Stimulated activated naive B cell treated with anti-CD40 and anti-IgM and Interleukin-4, amounts not matched to agents 10 μg/mL and 1 μg/mL and 100 μg/mL, for 72 hours (primary cell): Measurements from ENCODE around the gene CXXC5.

Experiments used
- ATAC-seq, 2 donors: fragments of 150-1000 bp; cut with Tn5 transposase; replicated peaks; 2 replicates each; pipeline ENCODE4 v1.10.0; 2021; ENCODE audit warnings: moderate library complexity in 1 of 2
- DNase-seq: peaks from one replicate; pipeline ENCODE4 v3.0.0; 2021
- H3K27ac Mint-ChIP-seq: one replicate; pipeline ENCODE4 v1.8.0; 2022; ENCODE audit warnings: mild to moderate bottlenecking, mixed read lengths
- H3K27me3 Mint-ChIP-seq, 2 donors: one replicate each; pipeline ENCODE4 v1.8.0; 2022; ENCODE audit warnings: mixed read lengths in 2 of 2
- H3K36me3 Mint-ChIP-seq, 2 donors: one replicate each; pipeline ENCODE4 v1.8.0; 2022; ENCODE audit warnings: mixed read lengths in 2 of 2, mild to moderate bottlenecking in 1 of 2
- H3K4me1 Mint-ChIP-seq, 2 donors: one replicate each; pipeline ENCODE4 v1.8.0; 2022; ENCODE audit warnings: mixed read lengths in 2 of 2, mild to moderate bottlenecking in 1 of 2
- H3K4me3 Mint-ChIP-seq, 2 donors: one replicate each; pipeline ENCODE4 v1.8.0; 2022; ENCODE audit warnings: mild to moderate bottlenecking in 2 of 2, mixed read lengths in 2 of 2, moderate library complexity in 1 of 2
- H3K9me3 Mint-ChIP-seq, 2 donors: one replicate each; pipeline ENCODE4 v1.8.0; 2022; ENCODE audit warnings: mixed read lengths in 2 of 2, mild to moderate bottlenecking in 1 of 2

Gene CXXC5

GRCh38 chr5:139681466-139681865, 33.3 kb downstream of the CXXC5 start:
- H3K36me3 Mint-ChIP-seq, result peaks cover 40 to 66% of the 10 kb centered on the region in 2 donors
- no peaks in the 10 kb centered on the region for H3K9me3 Mint-ChIP-seq
- no peak for ATAC-seq
- DNase-seq, result no peak
- H3K27ac Mint-ChIP-seq, result peak overlapping the region; percentile 20
- no peak overlapping the region for H3K4me3 Mint-ChIP-seq
- no peaks in the 10 kb centered on the region for H3K27me3 Mint-ChIP-seq
- peaks cover 44 to 78% of the 10 kb centered on the region in 2 donors for H3K4me1 Mint-ChIP-seq

GRCh38 chr5:139682016-139682975, 34.1 kb downstream of the CXXC5 start:
- peaks cover 47 to 78% of the 10 kb centered on the region in 2 donors for H3K4me1 Mint-ChIP-seq
- peak overlapping the region; percentile 47 for H3K27ac Mint-ChIP-seq
- no peak overlapping the region for H3K4me3 Mint-ChIP-seq
- no peak for ATAC-seq
- no peaks in the 10 kb centered on the region for H3K9me3 Mint-ChIP-seq
- peaks cover 39 to 63% of the 10 kb centered on the region in 2 donors for H3K36me3 Mint-ChIP-seq
- no peaks in the 10 kb centered on the region for H3K27me3 Mint-ChIP-seq
- no peak for DNase-seq

- Mint-ChIP-seq H3K27ac (peak overlapping the region; percentile 92), H3K4me3 (peak overlapping the region; percentile 12 to 23), H3K27me3 (no peaks in the 10 kb centered on the region), H3K9me3 (no peaks in the 10 kb centered on the region), H3K4me1 (peaks cover 50 to 77% of the 10 kb centered on the region in 2 donors), H3K36me3 (peaks cover 39 to 58% of the 10 kb centered on the region in 2 donors)
- ATAC-seq (peak in 1 of 2 donors; percentile 2), DNase-seq (no peak)
Measured at GRCh38 chr5:139683295-139684271, 35.4 kb downstream of the CXXC5 start.

- H3K36me3 Mint-ChIP-seq, result peaks cover 39 to 58% of the 10 kb centered on the region in 2 donors
- peak overlapping the region; percentile 25 to 32 for H3K4me3 Mint-ChIP-seq
- H3K4me1 Mint-ChIP-seq, result peaks cover 54 to 79% of the 10 kb centered on the region in 2 donors
- no peaks in the 10 kb centered on the region for H3K27me3 Mint-ChIP-seq
- DNase-seq, result no peak
- H3K9me3 Mint-ChIP-seq, result no peaks in the 10 kb centered on the region
- ATAC-seq, result peak; percentile 38 to 57
- peak overlapping the region; percentile 92 for H3K27ac Mint-ChIP-seq
Measured at GRCh38 chr5:139684350-139684880, 36.3 kb downstream of the CXXC5 start.

GRCh38 chr5:139684881-139685749, 37.0 kb downstream of the CXXC5 start:
- peak overlapping the region; percentile 92 for H3K27ac Mint-ChIP-seq
- H3K4me1 Mint-ChIP-seq, result peaks cover 55 to 81% of the 10 kb centered on the region in 2 donors

GRCh38 chr5:139685886-139686285, 37.7 kb downstream of the CXXC5 start:
- H3K27me3 Mint-ChIP-seq, result no peaks in the 10 kb centered on the region
- ATAC-seq (no peak), DNase-seq (no peak)
- H3K4me1 Mint-ChIP-seq, result peaks cover 57 to 84% of the 10 kb centered on the region in 2 donors
- H3K36me3 Mint-ChIP-seq, result peaks cover 32 to 47% of the 10 kb centered on the region in 2 donors
- H3K4me3 Mint-ChIP-seq, result peak overlapping the region in 1 of 2 donors; percentile 12
- H3K9me3 Mint-ChIP-seq, result no peaks in the 10 kb centered on the region
- H3K27ac Mint-ChIP-seq, result peak overlapping the region; percentile 49

More at GRCh38 chr5:139684881-139685749, 37.0 kb downstream of the CXXC5 start:
- Mint-ChIP-seq H3K27me3 (no peaks in the 10 kb centered on the region), H3K9me3 (no peaks in the 10 kb centered on the region), H3K36me3 (peaks cover 35 to 52% of the 10 kb centered on the region in 2 donors), H3K4me3 (no peak overlapping the region)
- DNase-seq (no peak), ATAC-seq (no peak)

GRCh38 chr5:139686356-139686705, 38.2 kb downstream of the CXXC5 start:
- Mint-ChIP-seq H3K36me3 (peaks cover 32 to 46% of the 10 kb centered on the region in 2 donors), H3K4me3 (no peak overlapping the region), H3K4me1 (peaks cover 58 to 89% of the 10 kb centered on the region in 2 donors), H3K27me3 (no peaks in the 10 kb centered on the region), H3K9me3 (no peaks in the 10 kb centered on the region), H3K27ac (peak overlapping the region; percentile 75)
- no peak for ATAC-seq
- DNase-seq, result no peak

GRCh38 chr5:139686706-139687441, 38.7 kb downstream of the CXXC5 start:
- Mint-ChIP-seq H3K27ac (peak overlapping the region; percentile 75), H3K4me1 (peaks cover 58 to 90% of the 10 kb centered on the region in 2 donors), H3K9me3 (no peaks in the 10 kb centered on the region), H3K27me3 (no peaks in the 10 kb centered on the region), H3K36me3 (peaks cover 32 to 41% of the 10 kb centered on the region in 2 donors), H3K4me3 (no peak overlapping the region)
- no peak for DNase-seq
- ATAC-seq, result no peak

GRCh38 chr5:139687656-139688055, 39.5 kb downstream of the CXXC5 start:
- Mint-ChIP-seq H3K27ac (peak overlapping the region; percentile 25), H3K4me1 (peaks cover 55 to 84% of the 10 kb centered on the region in 2 donors)
- no peak for DNase-seq

GRCh38 chr5:139688088-139688702, 40.0 kb downstream of the CXXC5 start:
- H3K27me3 Mint-ChIP-seq, result no peaks in the 10 kb centered on the region
- H3K9me3 Mint-ChIP-seq, result no peaks in the 10 kb centered on the region
- DNase-seq (no peak), ATAC-seq (no peak)
- H3K36me3 Mint-ChIP-seq, result peaks cover 25 to 28% of the 10 kb centered on the region in 2 donors
- peak overlapping the region in 1 of 2 donors; percentile 36 for H3K4me3 Mint-ChIP-seq
- peaks cover 52 to 79% of the 10 kb centered on the region in 2 donors for H3K4me1 Mint-ChIP-seq
- H3K27ac Mint-ChIP-seq, result peak overlapping the region; percentile 62

More at GRCh38 chr5:139687656-139688055, 39.5 kb downstream of the CXXC5 start:
- no peak overlapping the region for H3K4me3 Mint-ChIP-seq
- H3K9me3 Mint-ChIP-seq, result no peaks in the 10 kb centered on the region
- no peak for ATAC-seq
- no peaks in the 10 kb centered on the region for H3K27me3 Mint-ChIP-seq
- H3K36me3 Mint-ChIP-seq, result peaks cover 28 to 33% of the 10 kb centered on the region in 2 donors

GRCh38 chr5:139688751-139689372, 40.7 kb downstream of the CXXC5 start:
- Mint-ChIP-seq H3K27ac (peak overlapping the region; percentile 51), H3K9me3 (no peaks in the 10 kb centered on the region), H3K36me3 (peaks cover 20 to 21% of the 10 kb centered on the region in 2 donors), H3K4me3 (peak overlapping the region in 1 of 2 donors; percentile 36), H3K4me1 (peaks cover 47 to 74% of the 10 kb centered on the region in 2 donors), H3K27me3 (no peaks in the 10 kb centered on the region)
- DNase-seq, result no peak
- peak in 1 of 2 donors; percentile 8 for ATAC-seq

- H3K4me1 Mint-ChIP-seq, result peaks cover 39 to 70% of the 10 kb centered on the region in 2 donors
- DNase-seq (no peak), ATAC-seq (peak; percentile 46 to 50)
- peak overlapping the region; percentile 14 for H3K27ac Mint-ChIP-seq
- H3K27me3 Mint-ChIP-seq, result no peaks in the 10 kb centered on the region
- H3K36me3 Mint-ChIP-seq, result peaks cover 13% of the 10 kb centered on the region in 2 donors
- no peaks in the 10 kb centered on the region for H3K9me3 Mint-ChIP-seq
- no peak overlapping the region for H3K4me3 Mint-ChIP-seq
Measured at GRCh38 chr5:139689631-139690063, 41.5 kb downstream of the CXXC5 start.
